Activated T-cell treated with anti-CD3 and anti-CD28 coated beads, Interleukin-2, amount 50 U/mL, for 4 hours (primary cell): Measurements from ENCODE around the gene SLU7. TPM values are rescaled to one million over a fixed set of nuclear protein-coding genes. Genes with fewer than 3 reads are reported as not detected.

Source experiments
- ATAC-seq, 2 donors: fragments of 200-7000 bp; cut with Tn5 transposase; one replicate each; pipeline ENCODE4 v1.10.0; 2021
- DNase-seq: peaks from one replicate; pipeline ENCODE4 v3.0.0-alpha.2; 2020
- H3K27me3 Mint-ChIP-seq: one replicate; pipeline ENCODE4 v1.8.0; 2021; ENCODE audit warnings: low read depth, mixed read lengths
- H3K36me3 Mint-ChIP-seq: one replicate; pipeline ENCODE4 v1.8.0; 2022; ENCODE audit warnings: mixed read lengths; ENCODE audit not compliant: insufficient read depth
- H3K4me1 Mint-ChIP-seq: one replicate; pipeline ENCODE4 v1.8.0; 2021; ENCODE audit warnings: low read depth, mixed read lengths
- H3K4me3 Mint-ChIP-seq: one replicate; pipeline ENCODE4 v1.8.0; 2021; ENCODE audit warnings: mild to moderate bottlenecking, moderate library complexity, mixed read lengths
- H3K9me3 Mint-ChIP-seq: one replicate; pipeline ENCODE4 v1.8.0; 2021; ENCODE audit warnings: mixed read lengths
- total RNA-seq, 3 donors: library from RNA; stranded (reverse); gene quantifications; one replicate each; pipeline ENCODE4 v1.2.1, GENCODE V29; 2021

Gene SLU7
- total RNA-seq, 3 donors from 2014 or later = 33.2 to 48.3 (median 44.9) TPM

DNA sequence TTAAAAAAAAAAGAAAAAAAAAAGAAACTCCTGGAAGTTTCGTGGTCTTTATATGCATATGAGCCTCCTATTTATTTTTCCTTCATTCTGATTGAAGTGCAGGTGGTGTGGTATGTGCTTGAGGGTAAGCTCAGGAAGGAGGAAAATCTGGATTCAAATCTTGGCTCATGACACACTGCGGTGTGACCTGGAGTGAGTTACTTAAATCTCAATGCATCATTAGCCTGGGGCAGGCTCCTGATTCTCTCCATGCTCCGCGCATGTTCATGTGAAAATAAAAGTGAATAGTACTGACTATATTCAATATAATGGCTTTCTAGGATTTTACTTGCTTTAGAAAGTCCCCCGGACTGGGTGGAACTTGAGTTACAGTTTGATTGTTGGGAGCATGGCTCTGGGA lies 38.4 kb upstream of the SLU7 start:
- H3K27me3 Mint-ChIP-seq = peaks cover 5% of the 10 kb centered on the region
- peaks cover 1% of the 10 kb centered on the region for H3K36me3 Mint-ChIP-seq
- no peaks in the 10 kb centered on the region for H3K9me3 Mint-ChIP-seq
- H3K4me1 Mint-ChIP-seq = peaks cover 7% of the 10 kb centered on the region
- ATAC-seq = no peak
- H3K4me3 Mint-ChIP-seq = no peak overlapping the region
- no peak for DNase-seq

DNA sequence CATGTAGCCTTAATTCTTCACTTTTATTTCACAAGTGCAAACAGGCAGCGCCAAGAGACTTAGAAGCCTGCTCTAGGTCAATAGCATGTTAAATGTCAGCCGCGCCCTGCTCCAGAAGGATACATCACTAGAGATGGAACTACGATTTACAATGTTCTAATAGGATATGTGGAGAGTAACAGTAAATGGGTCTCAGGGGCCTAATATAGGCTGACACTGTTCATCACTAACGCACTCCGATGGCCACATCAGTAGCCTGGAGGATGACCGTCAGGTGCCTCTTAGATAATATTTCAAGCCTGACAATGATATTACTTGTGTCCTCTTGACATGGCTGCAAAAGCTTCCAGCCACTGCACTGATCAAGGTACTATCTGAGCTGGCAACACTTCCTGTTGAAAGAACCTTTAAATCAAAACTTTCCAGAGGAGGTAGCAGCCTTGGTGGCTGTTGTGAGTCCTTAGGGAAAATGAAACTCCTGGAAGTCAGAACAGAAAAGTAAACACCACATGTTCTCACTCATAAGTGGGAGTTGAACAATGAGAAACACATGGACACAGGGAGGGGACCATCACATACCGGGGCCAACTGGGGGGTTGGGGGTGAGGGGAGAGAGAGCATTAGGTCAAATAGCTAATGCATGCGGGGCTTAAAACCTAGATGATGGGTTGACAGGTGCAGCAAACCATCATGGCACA lies 37.7 kb upstream of the SLU7 start:
- Mint-ChIP-seq H3K4me1 (peaks cover 7% of the 10 kb centered on the region), H3K4me3 (no peak overlapping the region), H3K9me3 (no peaks in the 10 kb centered on the region), H3K27me3 (peaks cover 5% of the 10 kb centered on the region), H3K36me3 (peaks cover 1% of the 10 kb centered on the region)
- ATAC-seq (no peak), DNase-seq (no peak)

DNA sequence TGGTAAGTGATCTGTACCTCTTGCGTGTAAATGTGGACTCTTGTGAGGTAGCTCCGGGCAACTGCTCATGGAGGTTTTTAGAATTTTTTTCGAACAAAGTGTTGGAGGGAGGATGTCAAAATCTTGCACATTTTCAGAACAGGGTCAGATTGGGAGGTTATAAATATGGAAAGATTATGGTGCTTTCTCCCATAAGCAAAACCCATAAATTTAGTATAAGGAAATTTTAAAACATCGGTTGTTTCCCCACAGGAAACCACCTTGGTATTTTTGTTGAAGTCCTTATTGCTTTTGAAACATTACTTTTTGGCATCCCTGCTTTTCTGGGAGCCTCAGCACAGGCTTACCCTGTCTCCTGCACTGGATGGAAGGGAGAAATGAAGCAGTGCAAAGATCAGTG lies 36.7 kb upstream of the SLU7 start:
- Mint-ChIP-seq H3K36me3 (peaks cover 1% of the 10 kb centered on the region), H3K9me3 (no peaks in the 10 kb centered on the region), H3K4me1 (peaks cover 7% of the 10 kb centered on the region), H3K27me3 (peaks cover 5% of the 10 kb centered on the region), H3K4me3 (no peak overlapping the region)
- no peak for ATAC-seq
- DNase-seq = no peak

DNA sequence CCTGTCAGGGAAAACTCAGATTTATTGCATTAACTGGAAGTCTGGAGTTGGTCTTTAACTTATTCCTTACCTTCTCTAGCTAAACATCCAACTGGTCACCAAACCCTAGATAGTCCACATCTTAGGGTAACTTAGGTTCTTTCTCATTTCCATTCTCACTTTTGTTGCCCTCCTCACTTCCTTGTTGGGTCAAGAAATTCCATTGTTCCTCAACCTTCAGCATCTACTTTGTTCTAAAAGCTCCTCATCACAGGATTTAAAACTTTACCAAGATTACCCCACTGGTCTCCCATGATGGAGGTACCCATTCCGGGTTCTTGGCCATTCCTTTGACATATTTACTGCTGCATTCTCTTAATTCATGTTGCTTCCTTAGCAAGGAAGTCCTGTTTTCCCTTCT lies 34.9 kb upstream of the SLU7 start:
- Mint-ChIP-seq H3K9me3 (no peaks in the 10 kb centered on the region), H3K27me3 (peaks cover 5% of the 10 kb centered on the region), H3K4me3 (no peak overlapping the region), H3K4me1 (peaks cover 3% of the 10 kb centered on the region), H3K36me3 (peaks cover 1% of the 10 kb centered on the region)
- DNase-seq (no peak), ATAC-seq (no peak)

DNA sequence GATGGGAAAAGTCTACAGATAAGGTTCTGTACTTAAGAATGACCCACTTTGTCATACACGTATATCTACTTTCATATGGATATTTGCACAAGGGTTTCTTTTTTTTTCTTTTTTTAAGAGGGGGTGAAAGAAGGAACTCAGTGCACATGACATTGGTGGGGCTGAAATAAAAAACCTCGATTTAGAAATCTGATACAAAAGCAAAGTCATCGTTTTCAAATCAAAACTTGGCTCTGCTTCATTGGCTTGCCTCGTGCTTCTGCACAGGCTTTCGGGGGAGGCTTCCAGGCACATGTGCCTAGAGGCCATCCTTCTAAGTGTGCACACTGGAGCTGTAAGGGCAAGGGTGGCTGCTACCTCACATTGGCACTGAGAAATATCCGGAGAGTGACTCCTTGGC lies 33.9 kb upstream of the SLU7 start:
- no peaks in the 10 kb centered on the region for H3K9me3 Mint-ChIP-seq
- H3K36me3 Mint-ChIP-seq = peaks cover 1% of the 10 kb centered on the region
- peaks cover 5% of the 10 kb centered on the region for H3K27me3 Mint-ChIP-seq
- H3K4me1 Mint-ChIP-seq = peaks cover 3% of the 10 kb centered on the region
- DNase-seq = no peak
- no peak overlapping the region for H3K4me3 Mint-ChIP-seq
- ATAC-seq = no peak

DNA sequence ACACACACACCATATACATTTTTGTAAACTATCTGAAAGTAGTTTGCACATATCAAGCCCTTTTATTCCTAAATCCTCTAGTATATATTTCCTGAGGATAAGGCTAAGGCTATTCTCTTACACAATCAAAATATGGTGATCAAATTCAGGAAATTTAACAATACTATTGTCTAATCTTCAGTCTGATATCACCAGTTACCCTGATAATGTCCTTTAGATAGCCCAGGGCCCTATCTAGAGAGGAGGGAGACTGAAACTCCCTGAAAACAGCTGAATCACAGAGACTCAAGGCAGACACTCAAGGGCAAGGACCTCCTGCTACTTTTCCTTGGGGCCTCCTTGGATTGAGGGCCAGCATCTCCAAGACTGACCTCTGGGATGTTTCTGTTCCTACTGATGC lies 33.2 kb upstream of the SLU7 start:
- H3K4me3 Mint-ChIP-seq = no peak overlapping the region
- peaks cover 5% of the 10 kb centered on the region for H3K27me3 Mint-ChIP-seq
- DNase-seq (no peak), ATAC-seq (no peak)
- no peaks in the 10 kb centered on the region for H3K9me3 Mint-ChIP-seq
- peaks cover 1% of the 10 kb centered on the region for H3K36me3 Mint-ChIP-seq
- peaks cover 3% of the 10 kb centered on the region for H3K4me1 Mint-ChIP-seq

DNA sequence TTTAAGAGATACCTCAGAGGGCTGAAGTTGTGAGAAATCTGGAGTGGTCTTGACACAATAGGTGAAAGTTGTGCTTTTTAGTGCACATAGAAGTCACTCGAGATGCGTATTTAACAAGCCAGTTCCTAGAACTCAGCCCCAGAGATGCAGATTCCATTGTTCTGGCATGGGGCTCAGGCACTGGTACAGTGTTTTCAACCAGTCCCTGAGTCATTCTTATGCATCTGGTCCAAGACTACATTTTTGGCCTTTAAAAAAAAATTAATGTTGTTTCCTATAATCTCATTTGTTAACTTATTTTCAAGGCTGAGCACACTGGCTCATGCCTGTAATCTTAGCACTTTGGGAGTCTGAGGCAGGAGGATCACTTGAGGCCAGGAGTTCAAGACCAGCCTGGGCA lies 32.4 kb upstream of the SLU7 start:
- H3K27me3 Mint-ChIP-seq = peaks cover 5% of the 10 kb centered on the region

DNA sequence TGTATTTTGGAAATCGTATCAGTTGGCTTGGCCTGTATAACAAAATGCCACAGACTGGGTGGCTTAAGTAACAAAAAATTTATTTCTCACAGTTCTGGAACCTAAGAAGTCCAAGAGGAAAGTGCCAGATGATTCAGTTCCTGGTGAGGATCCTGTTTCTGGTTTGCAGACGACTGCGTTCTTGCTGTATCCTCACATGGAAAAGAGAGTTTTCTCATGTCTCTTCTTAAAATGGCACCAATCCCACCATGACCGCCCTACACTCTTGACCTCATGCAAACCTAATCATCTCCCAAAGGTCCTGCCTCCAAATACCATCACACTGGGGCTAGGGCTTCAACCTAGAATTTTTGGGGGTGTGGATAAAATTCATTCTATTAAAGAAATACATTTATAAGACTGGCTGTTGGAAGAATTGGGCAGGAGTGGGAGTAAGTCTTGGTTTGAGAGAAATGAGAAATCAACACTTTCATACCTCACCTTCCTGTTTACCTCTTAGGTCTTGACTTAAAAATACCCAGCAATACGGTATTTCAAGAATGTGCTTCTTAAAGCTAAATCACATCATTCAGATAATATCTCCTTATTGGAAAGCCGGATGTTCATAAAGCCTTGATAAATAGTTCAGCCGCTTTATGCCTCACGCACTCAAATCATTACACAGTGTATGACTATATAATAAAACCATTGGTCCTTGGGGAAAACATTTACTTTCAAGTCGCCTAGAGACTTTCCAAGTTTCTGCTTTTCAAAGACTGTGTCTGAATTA lies 31.5 kb upstream of the SLU7 start:
- H3K4me3 Mint-ChIP-seq = no peak overlapping the region
- ATAC-seq (no peak), DNase-seq (no peak)
- H3K36me3 Mint-ChIP-seq = peaks cover 1% of the 10 kb centered on the region
- H3K27me3 Mint-ChIP-seq = peaks cover 3% of the 10 kb centered on the region
- peaks cover under 1% of the 10 kb centered on the region for H3K4me1 Mint-ChIP-seq
- H3K9me3 Mint-ChIP-seq = no peaks in the 10 kb centered on the region

More for the DNA sequence above, 32.4 kb upstream of the SLU7 start:
- DNase-seq = no peak
- ATAC-seq = no peak
- H3K9me3 Mint-ChIP-seq = no peaks in the 10 kb centered on the region
- H3K4me1 Mint-ChIP-seq = peaks cover 3% of the 10 kb centered on the region
- no peak overlapping the region for H3K4me3 Mint-ChIP-seq
- peaks cover 1% of the 10 kb centered on the region for H3K36me3 Mint-ChIP-seq

DNA sequence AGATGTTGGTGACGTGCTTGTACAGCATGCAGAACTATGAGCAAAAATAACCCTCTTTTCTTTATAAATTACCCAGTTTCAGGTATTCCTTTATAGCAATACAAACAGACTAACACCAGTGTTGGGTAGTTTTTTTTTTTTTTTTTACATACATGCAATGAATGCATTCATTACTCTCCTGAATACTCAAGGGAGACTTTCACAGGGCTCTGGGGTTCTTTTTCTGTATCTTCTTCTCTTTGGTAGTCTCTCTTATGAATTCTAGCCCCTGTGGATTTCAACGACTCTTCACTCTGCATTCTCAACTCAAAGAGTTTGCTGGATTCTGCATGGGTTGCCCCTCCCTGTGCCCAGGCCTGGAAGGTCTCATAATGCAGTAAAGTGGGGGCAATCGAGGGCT lies 30.6 kb upstream of the SLU7 start:
- ATAC-seq (no peak), DNase-seq (no peak)
- H3K4me3 Mint-ChIP-seq = no peak overlapping the region
- no peaks in the 10 kb centered on the region for H3K4me1 Mint-ChIP-seq
- H3K9me3 Mint-ChIP-seq = no peaks in the 10 kb centered on the region
- no peaks in the 10 kb centered on the region for H3K27me3 Mint-ChIP-seq
- no peaks in the 10 kb centered on the region for H3K36me3 Mint-ChIP-seq

DNA sequence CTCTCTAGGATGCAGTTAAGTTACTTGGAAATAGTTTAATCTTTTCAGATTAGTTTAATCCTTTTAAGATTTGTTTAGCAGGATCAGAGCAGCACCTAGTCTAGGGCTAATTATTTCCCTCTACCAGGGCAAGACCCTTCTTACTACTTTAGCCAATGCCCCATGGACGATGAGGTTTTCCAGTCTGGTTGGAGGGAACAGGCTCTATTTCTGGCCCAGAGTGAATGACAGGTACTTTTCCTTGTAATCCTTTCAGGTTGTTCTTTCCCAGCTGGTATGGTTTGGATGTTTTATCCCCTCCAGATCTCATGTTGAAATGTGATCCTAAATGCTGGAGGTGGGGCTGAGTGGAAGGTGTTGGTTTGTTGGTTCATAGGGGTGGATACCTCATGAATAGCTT lies 30.0 kb upstream of the SLU7 start:
- Mint-ChIP-seq H3K4me1 (no peaks in the 10 kb centered on the region), H3K27me3 (no peaks in the 10 kb centered on the region), H3K9me3 (no peaks in the 10 kb centered on the region), H3K36me3 (no peaks in the 10 kb centered on the region), H3K4me3 (no peak overlapping the region)
- DNase-seq = no peak
- no peak for ATAC-seq

DNA sequence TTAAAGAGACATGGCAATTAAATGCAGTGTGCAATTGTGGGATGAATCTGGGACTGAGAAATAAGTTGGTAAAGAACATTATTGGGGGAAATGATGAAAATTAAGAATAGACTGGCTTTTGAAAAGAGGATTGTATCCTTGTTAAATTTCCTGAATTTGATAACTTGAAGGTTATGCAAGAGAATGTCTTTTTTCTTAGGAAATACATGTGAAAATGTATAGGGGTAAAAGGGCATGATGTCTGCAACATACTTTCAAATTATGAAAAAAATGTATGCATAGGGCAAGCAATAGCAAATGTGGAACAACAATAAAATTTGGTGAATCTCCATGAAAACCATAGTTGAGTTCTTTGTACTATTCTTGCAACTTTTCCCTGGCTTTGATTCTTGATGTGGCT lies 26.9 kb upstream of the SLU7 start:
- H3K4me1 Mint-ChIP-seq = peaks cover 6% of the 10 kb centered on the region
- no peak overlapping the region for H3K4me3 Mint-ChIP-seq
- no peak for ATAC-seq

DNA sequence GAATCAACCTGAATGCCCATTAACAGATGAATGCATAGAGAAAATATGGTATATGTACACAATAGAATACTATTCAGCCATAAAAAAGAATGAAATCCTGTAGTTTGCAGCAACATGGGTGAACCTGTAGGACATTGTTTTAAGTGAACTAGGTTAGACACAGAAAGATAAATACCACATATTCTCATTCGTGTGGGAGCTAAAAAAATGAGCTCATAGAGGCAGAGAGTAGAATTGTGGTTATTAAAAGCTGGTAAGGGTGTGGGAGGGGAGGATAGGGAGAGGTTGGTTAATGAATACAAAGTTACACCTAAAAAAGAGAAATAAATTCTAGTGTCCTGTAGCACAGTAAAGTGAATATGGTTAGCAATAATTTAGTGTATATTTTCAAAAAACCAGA lies 26.3 kb upstream of the SLU7 start:
- Mint-ChIP-seq H3K4me3 (no peak overlapping the region), H3K4me1 (peaks cover 10% of the 10 kb centered on the region), H3K27me3 (no peaks in the 10 kb centered on the region), H3K36me3 (no peaks in the 10 kb centered on the region), H3K9me3 (no peaks in the 10 kb centered on the region)
- DNase-seq = no peak
- no peak for ATAC-seq

More for the DNA sequence above, 26.9 kb upstream of the SLU7 start:
- H3K36me3 Mint-ChIP-seq = no peaks in the 10 kb centered on the region
- no peaks in the 10 kb centered on the region for H3K9me3 Mint-ChIP-seq
- no peaks in the 10 kb centered on the region for H3K27me3 Mint-ChIP-seq
- no peak for DNase-seq

DNA sequence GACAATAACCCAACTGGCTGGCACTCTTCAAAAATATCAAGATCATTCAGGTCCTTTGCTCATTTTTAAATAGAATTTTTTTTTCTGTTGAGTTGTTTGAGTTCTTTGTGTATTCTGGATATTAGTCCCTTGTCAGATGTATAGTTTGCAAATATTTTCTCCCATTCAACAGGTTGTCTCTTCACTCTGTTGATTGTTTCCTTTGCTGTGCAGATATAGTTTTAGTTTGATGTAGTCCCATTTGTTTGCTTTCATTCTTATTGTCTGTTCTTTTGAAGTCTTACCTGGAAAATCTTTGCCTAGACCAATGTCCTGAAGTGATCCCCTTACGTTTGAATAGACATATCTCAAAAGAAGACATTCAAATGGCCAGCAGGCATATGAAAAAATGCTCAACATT lies 25.5 kb upstream of the SLU7 start:
- Mint-ChIP-seq H3K27me3 (no peaks in the 10 kb centered on the region), H3K36me3 (no peaks in the 10 kb centered on the region), H3K9me3 (no peaks in the 10 kb centered on the region), H3K4me1 (peaks cover 12% of the 10 kb centered on the region), H3K4me3 (no peak overlapping the region)
- DNase-seq = no peak
- no peak for ATAC-seq

DNA sequence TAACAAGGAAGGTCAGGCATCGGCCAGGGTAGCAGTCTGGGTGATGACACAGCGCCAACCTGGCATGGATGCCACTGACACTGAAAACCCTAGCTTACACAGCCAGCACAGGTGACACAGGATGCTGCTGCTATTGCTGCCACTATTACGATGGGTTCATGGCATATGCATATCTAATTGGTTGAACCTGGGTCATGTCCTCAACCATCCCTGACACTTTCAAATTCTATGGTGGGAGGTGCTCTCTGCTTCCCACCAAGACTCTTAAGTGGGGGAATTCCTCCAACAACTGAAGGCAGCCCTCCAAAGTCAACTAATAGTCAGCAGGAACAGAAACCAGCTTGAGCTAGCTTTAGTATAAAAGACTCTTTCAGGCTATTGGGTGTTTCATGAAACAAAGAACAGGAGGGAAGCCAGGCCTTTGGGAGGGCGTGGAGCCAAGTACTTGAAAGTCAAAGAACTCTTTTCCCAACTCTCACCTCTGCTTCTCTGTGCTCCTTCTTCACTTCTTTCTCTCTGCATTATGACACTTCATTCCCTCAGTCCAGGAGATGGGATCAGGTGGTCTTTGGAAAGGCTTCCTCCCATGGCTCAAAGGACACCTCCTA lies 24.0 kb upstream of the SLU7 start:
- no peaks in the 10 kb centered on the region for H3K36me3 Mint-ChIP-seq
- ATAC-seq (no peak), DNase-seq (no peak)
- H3K4me1 Mint-ChIP-seq = peaks cover 18% of the 10 kb centered on the region
- H3K27me3 Mint-ChIP-seq = no peaks in the 10 kb centered on the region
- H3K9me3 Mint-ChIP-seq = no peaks in the 10 kb centered on the region
- no peak overlapping the region for H3K4me3 Mint-ChIP-seq

DNA sequence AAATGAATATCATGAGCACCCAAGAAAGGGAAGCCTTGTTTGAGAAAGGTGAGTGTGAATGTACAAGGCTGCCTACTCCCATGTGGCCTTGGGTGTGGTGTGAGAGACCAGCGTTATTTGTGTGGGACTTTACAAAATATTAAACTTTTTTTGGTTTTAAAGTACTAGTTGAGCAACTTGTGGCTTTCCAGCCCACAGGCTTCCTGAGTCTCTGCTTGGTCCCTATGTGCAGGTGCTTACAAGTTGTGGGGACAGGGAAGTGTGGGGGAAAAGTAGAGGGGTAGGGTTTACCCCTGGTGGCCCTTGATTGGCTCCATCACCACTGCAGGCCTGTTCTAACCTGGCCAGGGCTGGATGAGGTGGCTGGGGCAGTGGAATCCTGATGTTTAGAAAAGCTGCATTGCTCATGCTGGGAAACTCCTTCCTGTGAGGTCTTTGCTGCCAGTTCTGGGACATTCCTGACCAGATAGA lies 22.5 kb upstream of the SLU7 start:
- Mint-ChIP-seq H3K9me3 (no peaks in the 10 kb centered on the region), H3K4me3 (no peak overlapping the region)
- ATAC-seq = no peak

More for the DNA sequence above, 22.5 kb upstream of the SLU7 start:
- peaks cover 19% of the 10 kb centered on the region for H3K4me1 Mint-ChIP-seq
- DNase-seq = no peak
- no peaks in the 10 kb centered on the region for H3K36me3 Mint-ChIP-seq
- H3K27me3 Mint-ChIP-seq = no peaks in the 10 kb centered on the region
